ENCODE measurements around the gene CENPU. TPM values are rescaled to one million over a fixed set of nuclear protein-coding genes. Genes with fewer than 3 reads are reported as not detected.

CENPU gene
- total and polyA plus RNA-seq, 2 of the 8 experiments (the other 6 are each of a cell fraction or from before 2014, with no cell fraction given): 32.1 to 122 TPM

DNA sequence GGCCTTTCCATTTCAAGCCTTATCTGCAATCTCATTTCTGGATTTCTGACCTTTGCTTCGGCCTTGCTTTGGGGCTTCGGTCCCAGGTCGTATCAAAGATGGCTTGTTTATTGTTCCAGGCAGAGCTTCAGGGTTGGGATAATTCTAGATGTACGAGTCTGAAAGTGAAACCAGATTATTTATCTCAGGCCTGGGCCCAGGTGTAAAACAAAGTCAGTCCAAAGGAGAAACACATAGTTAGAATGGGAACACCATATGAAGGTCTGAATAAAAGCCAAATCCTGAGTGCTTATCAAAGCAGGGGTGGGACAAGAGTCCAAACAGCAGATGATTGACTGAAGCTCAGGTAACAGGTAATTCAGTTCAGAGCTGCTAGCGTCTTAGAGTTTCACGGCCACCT lies 67.2 kb downstream of the CENPU start:
- no peak overlapping the region for H4K91ac ChIP-seq (replicated peaks; ENCODE audit: insufficient read length, low read length)
- H2BK120ac ChIP-seq (replicated peaks; ENCODE audit: low read depth, low read length): no peak overlapping the region
- H3K36me3 ChIP-seq (ENCODE audit: control insufficient read depth in 2 of 4, insufficient read depth in 4 of 4, low read length in 3 of 4): no peaks in the 10 kb centered on the region; a peak in 1 of 8 replicates
- no peaks in the 10 kb centered on the region for H3K27me3 ChIP-seq (replicated peaks in 1 of 4; ENCODE audit: control insufficient read depth in 3 of 4, extremely low read depth in 1 of 4, insufficient read depth in 3 of 4, low read length in 3 of 4)
- H3K23me2 ChIP-seq (ENCODE audit: low read depth, low read length): no peaks in the 10 kb centered on the region
- H3K56ac ChIP-seq (replicated peaks; ENCODE audit: insufficient read length, low read depth, low read length): no peak overlapping the region
- H2AK5ac ChIP-seq (ENCODE audit: low read depth, low read length): no peak overlapping the region
- no peak overlapping the region for H3K9ac ChIP-seq (replicated peaks in 1 of 4; ENCODE audit: extremely low read depth in 1 of 4, low read depth in 3 of 4, low read length in 3 of 4)
- FAIRE-seq (no peak), DNase-seq (ENCODE audit: low read depth in 1 of 2, low spot score in 2 of 2) (no peak)
- H3K9me3 ChIP-seq (ENCODE audit: insufficient read depth in 2 of 2, low read depth in 1 of 2, low read length in 1 of 2): no peaks in the 10 kb centered on the region
- H2BK20ac ChIP-seq (ENCODE audit: low read length): no peak overlapping the region
- no peak overlapping the region for H3K4me3 ChIP-seq (ENCODE audit: extremely low read depth in 1 of 4, insufficient read depth in 2 of 4, low read depth in 3 of 4, low read length in 4 of 4)
- POLR2A ChIA-PET (ENCODE audit: partially characterized antibody): interaction anchor here (0.7 kb wide), 1 partner anchor 58 kb away, joined by 3 read pairs; no protein-coding TSS in a partner anchor
- no peaks in the 10 kb centered on the region for H3K79me1 ChIP-seq (ENCODE audit: low read depth, low read length)
- H2BK15ac ChIP-seq (ENCODE audit: low read length): no peak overlapping the region
- no peaks in the 10 kb centered on the region for H3K79me2 ChIP-seq (ENCODE audit: control insufficient read depth in 1 of 2, insufficient read depth in 2 of 2, low read length in 2 of 2)
- no peak overlapping the region for H3K18ac ChIP-seq (ENCODE audit: extremely low read depth, low read length)
- no peak for TF ChIP-seq SP2 (IDR thresholded peaks at IDR 0.05; ENCODE audit: low read length)
- TF ChIP-seq EZH2 (IDR thresholded peaks at IDR 0.05; ENCODE audit: low read depth, low read length, severe bottlenecking): no peak
- TF ChIP-seq GTF2F1 (IDR thresholded peaks at IDR 0.05; ENCODE audit: borderline replicate concordance, low read depth, low read length): no peak
- no peak for TF ChIP-seq KDM1A (IDR thresholded peaks at IDR 0.05; ENCODE audit: borderline replicate concordance, low read length)
- TF ChIP-seq, protein P1, sequence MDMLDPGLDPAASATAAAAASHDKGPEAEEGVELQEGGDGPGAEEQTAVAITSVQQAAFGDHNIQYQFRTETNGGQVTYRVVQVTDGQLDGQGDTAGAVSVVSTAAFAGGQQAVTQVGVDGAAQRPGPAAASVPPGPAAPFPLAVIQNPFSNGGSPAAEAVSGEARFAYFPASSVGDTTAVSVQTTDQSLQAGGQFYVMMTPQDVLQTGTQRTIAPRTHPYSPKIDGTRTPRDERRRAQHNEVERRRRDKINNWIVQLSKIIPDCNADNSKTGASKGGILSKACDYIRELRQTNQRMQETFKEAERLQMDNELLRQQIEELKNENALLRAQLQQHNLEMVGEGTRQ (IDR thresholded peaks at IDR 0.05; ENCODE audit: low read length): no peak
- H4K8ac ChIP-seq (ENCODE audit: extremely low read depth, insufficient read depth, low read length): no peak overlapping the region
- WGBS, 2 experiments (ENCODE audit: extremely low coverage in 1 of 2, insufficient coverage in 1 of 2, insufficient read length in 1 of 2, insufficient replicate concordance in 2 of 2, low coverage in 1 of 2, low lambda C conversion rate in 2 of 2, missing lambda C conversion rate in 1 of 2): 89% methylated on average over 6 of the region's 6 CpGs; no CpG with 5 or more reads in 1 of the 2 experiments
- CTCF ChIA-PET (ENCODE audit: partially characterized antibody): interaction anchor here (0.9 kb wide), 1 partner anchor 29 kb away, joined by 4 read pairs; no protein-coding TSS in a partner anchor
- no peak overlapping the region for H2BK12ac ChIP-seq (ENCODE audit: low read depth, low read length)
- H3K4me1 ChIP-seq (replicated peaks in 1 of 4; ENCODE audit: control insufficient read depth in 3 of 4, insufficient read depth in 4 of 4, low read length in 3 of 4): no peaks in the 10 kb centered on the region
- H3K4me2 ChIP-seq (ENCODE audit: insufficient read depth in 1 of 2, low read depth in 2 of 2, low read length in 2 of 2): no peak overlapping the region
- no peak overlapping the region for H3K23ac ChIP-seq (ENCODE audit: insufficient read length)
- H2BK5ac ChIP-seq (ENCODE audit: low read depth, low read length): no peak overlapping the region
- no peaks in the 10 kb centered on the region for H4K20me1 ChIP-seq (replicated peaks in 1 of 2; ENCODE audit: control insufficient read depth in 1 of 2, insufficient read depth in 2 of 2, low read length in 2 of 2)
- H3K4ac ChIP-seq (replicated peaks; ENCODE audit: insufficient read length, low read depth, low read length): no peak overlapping the region
- H3K14ac ChIP-seq (ENCODE audit: insufficient read length): no peak overlapping the region
- no peak overlapping the region for H2AFZ ChIP-seq (ENCODE audit: low read length)
- H4K5ac ChIP-seq (ENCODE audit: insufficient read length, low read depth, low read length): no peak overlapping the region
- no peak overlapping the region for H3K27ac ChIP-seq (ENCODE audit: low read depth, low read length)

All from H1 (cell line).